Activated T-helper 1 cell treated with Interleukin-2 at 50 U/mL for 16 hours (primary cell): Measurements from ENCODE around the gene JPH3.

ENCODE experiments used
- DNase-seq: peaks from one replicate; pipeline ENCODE4 v3.0.0-alpha.2; 2020; ENCODE audit warnings: low read depth

The JPH3 gene

DNA sequence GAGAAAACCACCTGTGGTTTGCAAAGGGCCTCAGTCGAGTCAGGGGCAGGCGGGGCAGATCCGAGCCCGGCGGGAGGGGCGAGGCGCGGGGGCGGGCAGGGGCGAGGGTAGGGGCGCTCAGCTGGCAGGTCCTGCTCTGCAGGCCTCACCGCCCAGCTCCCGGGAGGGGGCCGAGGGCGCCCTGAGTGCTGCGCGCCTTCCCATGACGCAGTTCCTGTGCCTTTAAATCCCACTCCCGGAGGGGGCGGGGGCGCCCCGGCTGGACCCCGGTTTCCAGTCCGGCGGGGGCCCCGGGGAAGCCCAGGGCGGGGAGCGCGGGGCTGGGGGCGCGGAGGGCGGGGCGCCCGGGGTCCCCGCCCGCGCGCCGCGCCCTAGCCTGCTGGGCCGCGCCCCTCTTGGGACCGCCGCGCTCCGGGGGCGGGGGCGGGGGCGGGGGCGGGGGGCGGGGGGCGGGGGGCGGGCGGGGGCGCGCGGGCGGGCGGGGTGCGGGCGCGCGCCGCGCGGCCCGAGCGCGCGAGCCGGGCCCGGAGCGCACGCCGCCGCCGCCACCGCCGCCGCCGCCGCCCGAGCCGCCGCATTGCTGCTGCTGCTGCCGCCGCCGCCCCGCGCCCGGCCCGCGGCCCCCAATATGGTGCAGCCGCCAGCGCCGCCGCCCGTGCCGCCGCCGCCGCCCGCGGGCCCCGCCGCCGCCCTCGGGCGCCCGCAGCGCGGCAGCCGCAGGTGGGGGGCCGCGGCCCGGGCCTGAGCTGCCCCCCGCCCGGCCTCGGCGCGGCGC lies at the start of gene JPH3:
Gene JPH3, plus strand, starts transcription at position 508 of the 775 bp plus-strand sequence. CDS start 639 bp downstream, outside the sequence.
- DNase-seq: no peak

DNA sequence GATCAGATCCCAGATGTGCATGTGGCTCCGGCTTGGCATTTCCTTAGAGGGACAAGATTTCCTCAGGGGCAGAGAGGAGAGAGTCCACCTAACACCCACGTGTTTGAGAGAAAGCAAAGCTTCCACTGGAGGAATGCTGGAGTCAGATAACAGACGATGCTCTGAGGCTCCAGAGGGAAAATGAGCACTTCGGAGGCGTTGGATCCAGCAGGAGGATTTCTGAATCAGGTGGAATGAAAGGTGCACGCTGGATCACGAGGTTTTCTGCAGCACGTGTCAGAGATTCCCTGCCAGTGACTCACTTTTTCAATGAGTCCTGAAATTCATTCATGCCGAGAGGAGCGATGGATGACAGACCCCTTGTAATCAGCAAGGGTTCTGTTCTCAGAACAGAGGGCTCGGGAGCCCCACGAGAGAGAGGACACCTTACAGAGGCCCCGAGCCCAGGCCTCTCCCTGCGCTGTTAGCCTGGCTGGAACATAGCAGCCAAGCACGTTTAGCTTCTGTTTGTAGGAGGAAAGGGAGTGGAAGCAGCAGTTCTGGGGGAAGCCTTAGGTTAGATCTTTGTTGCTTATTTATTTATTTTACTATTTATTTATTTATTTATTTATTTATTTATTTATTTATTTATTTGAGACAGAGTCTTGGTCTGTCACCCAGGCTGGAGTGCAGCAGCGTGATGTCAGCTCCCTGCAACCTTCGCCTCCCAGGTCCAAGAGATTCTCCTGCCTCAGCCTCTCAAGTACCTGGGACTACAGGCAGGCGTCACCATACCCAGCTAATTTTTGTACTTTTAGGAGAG lies 49.3 kb upstream of the JPH3 start:
- no peak for DNase-seq

DNA sequence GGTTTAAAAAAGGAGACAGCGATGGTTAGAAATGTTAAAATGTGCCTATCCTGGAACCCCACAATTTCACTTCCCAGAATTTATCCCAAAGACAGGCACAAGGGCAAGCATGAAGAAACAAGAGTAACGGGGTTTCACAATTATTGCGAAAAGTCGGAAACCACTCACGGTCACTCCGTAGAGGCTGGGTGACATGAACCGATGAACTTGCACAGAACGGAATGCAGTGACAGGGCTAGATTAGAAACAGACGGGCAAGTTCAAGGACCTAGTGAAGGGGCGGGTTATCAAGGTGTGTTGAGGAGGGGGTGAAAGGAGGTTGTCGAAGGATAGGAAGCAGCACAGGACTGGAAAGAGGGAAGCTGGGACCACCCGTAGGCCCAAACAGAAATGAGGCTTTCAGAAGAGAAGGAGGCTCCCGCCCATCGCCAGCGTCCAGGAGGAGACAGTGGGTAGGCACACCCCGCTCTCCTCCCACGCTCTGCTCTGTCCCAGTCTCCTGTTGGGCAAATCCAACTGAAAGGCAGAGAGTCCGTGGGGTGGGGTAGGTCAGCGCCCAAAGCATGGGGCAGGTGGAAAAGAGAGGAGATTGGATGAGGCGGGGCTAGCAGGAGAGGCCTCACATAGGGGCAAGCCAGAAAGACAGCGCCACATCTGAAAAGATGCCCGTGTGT lies 47.4 kb upstream of the JPH3 start:
- DNase-seq: no peak

DNA sequence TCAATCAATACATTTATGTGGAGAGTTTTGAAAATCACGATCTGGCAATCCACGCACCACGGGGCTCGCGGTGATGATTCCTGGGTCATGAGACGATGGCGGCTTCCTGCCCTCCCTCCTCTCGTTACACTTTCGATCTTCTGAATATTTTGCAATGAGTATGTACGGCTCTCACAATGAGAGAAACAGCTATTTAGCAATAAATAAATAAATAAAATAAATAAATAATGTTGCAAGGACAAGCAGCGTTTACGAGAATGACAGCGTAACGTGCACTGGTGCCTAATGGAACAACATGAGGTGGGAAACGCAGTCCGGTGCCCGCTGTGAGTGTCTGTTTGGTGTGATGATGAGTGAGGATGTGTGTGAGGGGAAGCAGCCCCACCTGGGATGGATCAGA lies 46.7 kb upstream of the JPH3 start:
- no peak for DNase-seq

DNA sequence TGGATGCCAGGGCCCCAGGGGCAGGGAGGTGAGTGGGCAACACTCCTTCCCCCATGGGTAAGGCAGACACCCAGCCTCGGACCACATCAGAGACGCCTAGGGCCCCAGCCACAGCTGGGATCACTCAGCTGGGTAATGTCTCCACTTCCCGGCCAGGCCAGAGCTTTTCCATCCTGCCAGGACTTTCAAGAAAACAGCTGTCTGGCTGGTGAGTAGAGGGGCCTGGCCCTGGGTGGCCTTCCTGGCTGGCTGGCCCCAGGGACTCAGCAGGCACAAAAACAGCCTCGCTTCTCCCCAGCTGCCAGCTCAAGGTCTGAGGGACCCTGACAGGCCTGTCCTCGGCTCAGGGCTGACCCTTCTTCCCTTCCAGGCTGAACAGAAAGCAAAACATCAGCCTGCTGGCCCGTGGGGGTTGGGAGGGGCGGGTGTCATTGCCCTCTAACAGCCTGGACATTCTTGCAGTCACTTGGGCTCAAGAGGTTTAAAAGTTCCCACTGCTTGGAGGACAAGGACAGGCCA lies 45.3 kb upstream of the JPH3 start:
- no peak for DNase-seq

DNA sequence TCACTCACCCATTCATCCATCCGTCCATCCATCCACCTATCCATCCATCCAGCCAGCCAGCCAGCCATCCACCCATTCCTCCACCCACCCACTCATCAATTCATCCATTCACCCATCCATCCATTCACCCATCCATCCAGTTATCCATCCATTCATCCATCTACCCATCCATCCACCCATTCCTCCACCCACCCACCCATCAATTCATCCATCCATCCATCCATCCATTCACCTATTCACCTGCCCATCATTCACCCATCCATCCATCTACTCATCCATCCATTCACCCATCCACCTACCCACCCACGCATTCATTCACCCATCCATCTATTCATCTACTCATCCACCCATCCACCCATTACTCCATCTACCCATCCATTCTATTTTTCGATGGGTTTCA lies 43.6 kb upstream of the JPH3 start:
- DNase-seq: no peak

DNA sequence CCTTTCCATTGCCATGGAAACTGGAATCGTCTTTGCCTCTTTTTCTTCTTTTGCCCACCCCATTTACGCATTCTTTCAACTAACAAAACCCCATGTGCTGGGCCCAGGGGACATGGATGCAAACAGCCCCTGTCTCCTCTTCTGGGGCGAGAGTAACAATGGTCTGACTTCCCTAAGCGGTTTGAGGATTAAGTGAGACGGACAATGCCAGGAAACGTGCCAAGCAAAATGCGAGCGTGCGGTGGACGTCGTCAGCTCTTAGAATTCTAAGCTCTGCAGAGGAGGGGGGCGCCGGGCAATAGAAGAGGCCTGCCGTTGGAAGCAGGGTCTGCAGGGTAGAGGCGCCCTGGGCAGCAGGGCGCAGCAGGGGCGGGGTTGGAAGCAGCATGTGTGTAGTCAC lies 42.4 kb upstream of the JPH3 start:
- no peak for DNase-seq

DNA sequence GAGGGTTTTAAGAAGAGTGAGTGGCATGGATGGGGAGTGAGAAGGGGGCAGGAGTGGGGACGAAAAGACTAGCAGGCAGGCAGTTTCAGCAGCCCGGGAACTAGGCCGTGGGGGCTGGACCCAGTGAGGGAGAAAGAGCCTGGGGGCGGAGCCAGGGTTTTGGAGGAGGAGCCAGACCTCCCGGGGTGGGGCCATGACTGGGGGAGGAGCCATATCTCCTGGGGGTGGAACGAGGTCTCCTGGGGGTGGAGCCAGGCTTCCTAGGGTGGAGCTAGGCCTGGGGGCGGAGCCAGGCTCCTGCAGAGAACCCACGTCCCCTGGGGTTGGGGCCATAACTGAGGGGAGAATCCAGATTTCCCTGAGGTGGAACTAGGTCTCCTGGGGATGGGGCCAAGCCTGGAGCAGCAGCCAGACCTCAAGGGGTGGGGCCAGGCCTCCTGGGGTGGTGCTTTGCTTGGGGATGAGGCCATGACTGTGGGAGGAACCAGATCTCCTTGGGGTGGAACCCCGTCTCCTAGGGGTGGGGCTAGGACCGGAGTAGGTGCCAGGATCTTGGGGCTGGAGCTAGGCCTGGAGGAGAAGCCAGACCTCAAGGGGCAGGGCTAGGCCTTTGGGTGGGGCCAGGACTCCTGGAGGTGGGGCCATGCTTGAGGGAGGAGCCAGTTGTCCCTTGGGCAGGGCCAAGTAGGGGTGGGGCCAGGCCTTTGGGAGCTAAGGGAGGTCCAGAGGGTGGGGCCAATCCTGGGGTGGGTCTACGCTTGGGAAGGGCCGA lies 41.7 kb upstream of the JPH3 start:
- DNase-seq: no peak

DNA sequence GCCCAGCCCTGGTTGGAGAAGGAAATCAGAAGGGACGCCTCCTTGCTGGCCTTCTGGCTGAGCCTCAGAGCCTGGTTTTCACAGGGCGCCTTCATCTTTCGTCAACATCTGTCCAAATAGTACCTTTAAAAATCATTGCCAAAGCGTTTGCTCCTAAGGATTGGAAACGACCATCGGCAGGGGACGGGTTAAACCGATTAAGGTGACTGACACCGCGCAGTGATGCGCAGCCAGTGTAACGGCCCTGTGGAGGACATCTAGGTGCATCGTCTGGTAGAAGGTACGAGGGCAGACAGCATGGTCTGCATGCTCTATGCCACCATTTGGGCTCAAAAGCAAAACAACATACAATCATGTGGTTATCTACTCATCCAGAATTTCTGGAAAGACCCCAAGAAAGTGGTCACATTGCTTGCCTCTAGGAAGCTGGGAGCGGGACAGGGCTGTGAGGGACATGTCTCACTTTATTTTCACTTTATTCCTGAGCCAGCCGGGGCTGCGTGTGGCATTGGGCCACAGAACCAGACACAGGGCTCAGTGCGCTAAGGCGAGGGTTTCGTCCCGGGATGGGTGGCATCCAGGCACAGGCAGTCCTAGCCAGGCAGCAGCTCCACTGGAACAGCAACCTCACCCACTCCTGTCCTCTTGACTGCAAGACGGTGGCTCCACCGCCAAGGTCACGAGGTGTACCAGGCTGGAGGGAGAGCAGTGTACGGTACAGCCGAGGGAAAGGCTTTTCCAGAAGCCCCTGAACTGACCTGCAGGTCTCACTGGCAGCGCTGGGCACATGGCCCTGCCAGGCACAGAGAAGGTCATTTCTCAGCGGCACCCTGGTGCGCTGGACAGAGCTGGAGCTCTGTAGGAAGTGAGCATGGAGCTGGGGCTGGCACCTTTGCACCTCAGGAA lies 40.9 kb upstream of the JPH3 start:
- DNase-seq: no peak

DNA sequence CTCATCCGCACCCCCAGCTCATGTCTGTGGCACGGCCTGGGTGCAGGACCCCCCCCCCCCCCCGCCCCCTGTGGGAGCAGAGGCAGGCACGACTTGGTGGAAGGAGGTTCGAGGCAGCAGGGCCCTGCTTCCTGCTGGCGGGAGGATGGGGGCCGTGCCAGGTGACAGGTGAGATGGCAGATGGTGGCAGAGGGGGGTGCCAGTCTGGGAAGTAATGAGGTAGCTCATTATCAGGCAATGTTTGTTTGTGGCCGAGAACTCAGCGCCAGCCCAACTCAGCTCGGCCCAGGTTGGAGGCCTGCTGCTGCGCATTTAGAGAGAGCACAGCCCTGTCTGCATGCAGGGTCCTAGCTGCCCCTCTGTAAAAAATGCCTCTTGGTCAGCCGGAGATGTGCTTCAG lies 40.1 kb upstream of the JPH3 start:
- DNase-seq: no peak

DNA sequence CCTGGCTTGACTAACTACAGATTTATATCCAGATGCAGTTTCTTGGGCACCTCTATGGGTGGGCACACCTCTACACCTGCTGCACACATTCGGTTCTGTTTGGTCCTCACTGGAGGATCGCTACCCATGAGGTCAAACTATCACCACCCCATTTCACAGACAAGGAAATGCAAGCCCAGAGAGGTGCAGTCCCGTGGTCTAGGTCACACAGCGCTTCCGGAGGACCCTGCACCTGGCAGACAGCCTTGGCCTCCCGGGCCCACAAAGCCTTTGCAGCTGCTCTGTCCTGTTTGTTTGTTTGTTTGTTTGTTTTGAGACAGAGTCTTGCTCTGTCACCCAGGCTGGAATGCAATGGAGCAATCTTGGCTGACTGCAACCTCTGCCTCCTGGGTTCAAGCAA lies 39.3 kb upstream of the JPH3 start:
- DNase-seq: no peak

DNA sequence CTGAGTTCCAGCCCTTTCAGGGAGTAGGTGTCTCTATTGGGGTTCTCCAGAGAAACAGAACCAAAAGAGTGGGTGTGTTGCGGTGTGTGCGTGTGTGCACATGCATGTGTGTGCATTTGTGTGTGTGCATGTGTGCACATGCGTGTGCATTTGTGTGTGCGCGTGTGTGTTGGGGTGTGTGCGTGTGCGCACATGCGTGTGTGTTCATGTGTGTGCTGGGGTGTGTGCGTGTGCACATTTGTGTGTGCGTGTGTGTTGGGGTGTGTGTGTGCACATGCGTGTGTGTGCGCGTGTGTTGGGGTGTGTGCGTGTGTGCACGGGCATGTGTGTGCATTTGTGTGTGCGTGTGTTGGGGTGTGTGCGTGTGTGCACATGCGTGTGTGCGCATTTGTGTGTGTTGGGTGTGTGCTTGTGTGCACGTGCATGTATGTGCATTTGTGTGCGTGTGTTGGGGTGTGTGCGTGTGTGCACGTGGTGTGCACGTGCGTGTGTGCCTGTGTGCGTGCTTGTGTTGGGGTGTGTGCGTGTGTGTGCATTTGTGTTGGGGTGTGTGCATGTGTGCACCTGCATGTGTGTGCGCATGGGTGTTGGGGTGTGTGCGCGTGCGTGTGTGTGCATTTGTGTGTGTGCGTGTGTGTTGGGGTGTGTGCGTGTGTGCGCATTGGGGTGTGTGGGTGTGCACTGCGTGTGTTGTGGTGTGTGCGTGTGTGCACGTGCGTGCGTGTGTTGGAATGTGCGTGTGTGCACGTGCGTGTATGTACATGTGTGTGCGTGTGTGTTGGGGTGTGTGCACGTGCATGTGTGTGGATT lies 38.4 kb upstream of the JPH3 start:
- no peak for DNase-seq

DNA sequence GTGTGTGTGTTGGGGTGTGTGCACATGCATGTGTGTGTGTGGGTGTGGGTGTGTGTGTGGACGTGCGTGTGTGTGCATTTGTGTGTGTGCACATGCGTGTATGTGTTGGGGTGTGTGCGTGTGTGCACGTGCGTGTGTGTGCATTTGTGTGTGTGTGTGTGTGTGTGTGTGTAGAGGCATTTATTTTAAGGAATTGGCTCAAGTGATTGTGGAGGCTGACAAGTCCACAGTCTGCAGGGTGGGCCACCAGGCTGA lies 37.9 kb upstream of the JPH3 start:
- no peak for DNase-seq

DNA sequence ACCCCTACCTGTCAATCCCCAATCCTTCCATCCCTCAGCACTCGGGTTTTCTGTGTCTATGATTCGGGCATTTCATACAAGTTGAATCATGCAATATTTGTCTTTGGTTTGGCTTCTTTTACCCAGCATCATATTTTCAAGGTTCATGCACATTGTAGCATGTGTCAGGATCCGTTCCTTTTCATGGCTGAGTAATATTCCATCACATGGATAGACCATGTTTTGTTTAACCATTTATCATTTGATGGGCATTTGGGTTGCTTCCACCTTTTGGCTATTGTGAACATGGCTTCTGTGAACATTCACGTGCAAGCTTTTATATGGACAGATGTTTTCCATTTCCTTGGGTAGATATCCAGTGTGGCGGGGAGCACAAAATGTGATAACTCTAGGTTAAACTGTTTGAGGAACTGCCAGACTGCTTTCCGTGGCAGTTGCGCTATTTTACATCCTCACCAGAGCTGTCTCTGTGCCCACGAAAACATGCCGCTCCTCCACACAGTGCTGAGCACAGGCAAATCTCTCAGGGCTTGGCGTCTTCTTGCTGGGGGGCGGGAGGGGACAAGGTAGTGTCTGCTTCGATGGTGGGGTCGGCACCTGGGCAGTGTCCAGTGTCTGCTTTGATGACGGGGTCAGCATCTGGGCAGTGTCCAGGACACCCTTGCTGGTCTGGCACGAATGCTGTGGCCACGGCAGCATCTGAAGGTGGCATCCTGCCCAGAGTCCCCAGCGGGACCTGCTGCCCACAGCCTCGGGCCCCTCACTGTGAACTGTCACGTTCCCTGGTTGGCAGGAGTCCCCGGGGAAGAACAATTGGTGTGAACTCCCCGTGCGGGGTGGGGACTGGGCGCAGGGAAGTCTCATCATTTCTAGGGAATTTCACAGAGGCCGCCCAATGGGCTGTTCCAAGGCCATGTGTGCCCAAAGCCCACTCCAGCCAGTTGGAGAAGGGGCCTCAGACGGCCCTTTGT lies 32.4 kb upstream of the JPH3 start:
- DNase-seq: no peak

DNA sequence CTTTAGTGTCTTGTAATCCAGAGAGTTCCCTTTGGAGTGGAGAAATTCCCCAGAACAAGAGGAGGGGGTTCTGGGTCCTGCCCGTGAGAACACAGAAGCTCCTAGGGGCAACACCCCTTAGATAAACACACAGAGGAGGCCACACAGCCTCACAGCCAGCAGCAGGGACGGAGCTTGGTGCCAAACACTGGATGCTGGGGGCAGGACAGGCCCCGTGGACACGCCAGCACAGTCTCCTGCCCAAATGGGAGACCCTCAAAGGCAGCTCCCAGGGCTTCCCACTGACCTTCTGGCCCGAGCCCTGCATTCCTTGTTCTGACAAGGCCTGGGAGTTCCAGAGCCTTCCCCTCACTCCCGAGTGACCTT lies 31.8 kb upstream of the JPH3 start:
- no peak for DNase-seq

DNA sequence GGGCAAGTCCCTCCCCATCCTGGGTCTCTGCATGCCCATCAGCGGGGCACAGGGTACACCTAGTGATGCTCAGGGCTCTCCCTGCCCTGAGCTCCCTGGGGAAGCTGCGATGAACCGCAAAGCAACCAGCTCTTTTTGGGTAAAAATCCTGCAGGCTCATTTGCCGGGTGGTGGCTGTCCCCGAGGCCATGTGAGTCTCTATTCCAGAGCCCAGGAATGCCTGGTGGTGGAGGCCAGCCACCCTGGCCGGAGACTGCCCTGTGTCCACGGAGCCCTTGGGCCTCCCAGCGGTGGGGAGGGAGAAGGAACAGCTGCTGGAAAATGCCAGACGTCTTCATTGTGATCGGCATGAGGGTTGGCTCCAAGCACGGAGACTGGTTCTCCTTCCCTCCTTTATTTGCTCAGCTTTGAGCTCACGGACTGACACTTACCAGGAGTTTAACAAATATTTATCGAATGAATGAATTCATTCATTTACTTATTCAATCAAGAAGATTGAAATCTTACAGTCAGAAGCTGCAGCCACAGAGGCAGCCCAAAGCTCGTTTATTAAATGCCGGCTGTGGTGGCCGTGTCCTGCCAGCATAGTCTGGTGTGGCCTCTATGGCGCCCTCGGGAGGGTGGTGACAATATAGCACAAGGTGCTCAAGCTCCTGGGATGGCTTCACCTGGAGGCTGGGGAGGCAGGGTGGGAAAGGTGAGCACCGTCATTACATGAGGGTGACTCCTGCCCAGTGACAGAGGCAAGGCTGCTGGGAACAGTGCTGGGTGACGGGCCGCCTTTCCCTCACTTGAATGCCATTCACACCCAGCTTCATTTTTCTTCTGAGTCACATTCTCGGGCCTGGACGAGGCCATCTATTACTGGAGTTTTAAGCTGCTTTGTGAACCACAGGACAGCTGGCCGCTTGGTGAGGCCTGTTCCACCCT lies 31.1 kb upstream of the JPH3 start:
- no peak for DNase-seq

DNA sequence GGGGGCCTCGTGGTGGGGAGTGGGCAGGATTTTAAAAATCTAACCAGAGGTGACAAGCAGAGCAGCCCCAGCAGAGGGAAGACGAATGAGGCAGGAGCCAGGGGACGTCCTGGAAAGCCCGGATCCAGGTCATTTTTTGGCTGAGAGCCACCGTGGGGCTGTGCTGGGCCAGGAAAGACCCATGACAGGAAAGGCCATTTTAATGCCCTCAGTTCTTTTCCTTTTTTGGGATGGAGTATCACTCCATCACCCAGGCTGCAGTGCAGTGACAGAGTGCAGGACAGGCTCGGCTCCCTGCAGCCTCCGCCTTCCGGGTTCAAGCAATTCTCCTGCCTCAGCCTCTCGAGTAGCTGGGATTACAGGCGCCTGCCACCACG lies 30.5 kb upstream of the JPH3 start:
- no peak for DNase-seq

DNA sequence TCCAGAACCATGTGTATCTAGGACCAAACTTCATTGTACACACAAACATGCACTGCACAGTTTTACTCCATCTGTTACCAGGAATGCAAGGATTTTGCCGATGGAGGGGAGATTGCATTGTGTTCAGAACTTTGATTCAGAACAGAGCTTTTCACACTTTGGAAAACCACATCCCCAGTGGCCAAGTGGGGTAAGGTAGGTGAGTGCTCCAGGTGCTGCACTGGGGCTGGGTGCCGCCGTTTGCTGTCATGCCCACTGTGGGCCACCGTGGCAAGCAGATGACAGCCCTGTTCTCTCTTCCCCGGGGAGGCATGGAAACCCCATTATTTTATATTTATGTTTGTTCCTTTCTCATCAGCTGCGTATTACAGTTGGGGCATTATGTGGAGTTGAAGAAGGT lies 29.3 kb upstream of the JPH3 start:
- no peak for DNase-seq
